Right cardiac atrium (tissue), 5 donors: ENCODE measurements around the gene AHCYL2. TPM values are rescaled to one million over a fixed set of nuclear protein-coding genes. Genes with fewer than 3 reads are reported as not detected.
A peak's percentile ranks its signal among the peaks of the same experiment; 100 is the strongest.

Experiments used
- ATAC-seq, 2 donors: fragments of 200-7000 bp; cut with Tn5 transposase; one replicate each; pipeline versions ENCODE4 v1.8.0 to v1.9.1; 2020; ENCODE audit warnings: moderate library complexity in 2 of 2, mild to moderate bottlenecking in 1 of 2
- DNase-seq, 3 donors: peaks; one replicate each; pipeline ENCODE4 v3.0.0-alpha.2; 2020
- H3K27ac ChIP-seq: one replicate; pipeline ENCODE4 v1.5.1; 2013; ENCODE audit warnings: mild to moderate bottlenecking, low read length, control low read depth, moderate library complexity
- H3K27me3 ChIP-seq: one replicate; pipeline ENCODE4 v1.6.1; 2013; ENCODE audit not compliant: control insufficient read depth, insufficient read depth
- H3K4me1 ChIP-seq: one replicate; pipeline ENCODE4 v1.6.1; 2013; ENCODE audit warnings: low read length; ENCODE audit not compliant: control insufficient read depth, insufficient read depth
- H3K4me3 ChIP-seq: one replicate; pipeline ENCODE4 v1.5.1; 2013; ENCODE audit warnings: low read length, control low read depth
- H3K9me3 ChIP-seq: one replicate; pipeline ENCODE4 v1.6.1; 2013; ENCODE audit warnings: low read length; ENCODE audit not compliant: control insufficient read depth
- whole genome bisulfite sequencing: extraction: QIAGEN DNeasy Blood & Tissue Kit; methylation state at CpG from one replicate; pipeline ENCODE4 v1.1.7; 2013; 5-methylcytosine and 5-hydroxymethylcytosine counted together
- intact Hi-C, 4 donors: fragments of 100-400 bp; cut with DNase I; formaldehyde crosslinking; loops; one replicate each; pipeline versions ENCODE4 v1.11.0 to v1.14.0; 2022 to 2023
- long read RNA-seq, 4 donors: library from polyadenylated mRNA; unstranded; transcript quantifications; one replicate each; pipeline ENCODE4 v2.0.0, GENCODE V29; 2020 to 2021
- polyA plus RNA-seq: library from polyadenylated mRNA; stranded (reverse); fragments of 200-250 nt; gene quantifications from one replicate; pipeline ENCODE4 v1.2.3, GENCODE V29; 2013
- total RNA-seq, 4 donors: library from RNA; stranded (reverse); fragmentation: NEBNext Ultra II Directional; extraction: Animal tissue kit (Norgen Biotek cat#: 25700); gene quantifications; one replicate each; pipeline ENCODE4 v1.2.1, GENCODE V29; 2021
- donor health status: healthy with polysubstance abuse.
- donor health status: DM: no; HTN: yes; CAD: no.
- donor health status: DM: no; HTN: no; CAD: no.
- donor health status: DM: no; HTN: yes; CAD: no; lungs with severe emphysema.
- donor health status: DM: yes; HTN: yes; CAD: no.

Gene AHCYL2
- total RNA-seq (1 to 10 TPM; 6.4 to 8.8 (median 7.9) TPM), polyA plus RNA-seq (1.8 TPM)
- long read RNA-seq, donor 1, full-length matches to known transcripts = 2 of 4 reads
- long read RNA-seq, donor 1, partial matches to known transcripts = 0 of 4 reads
- long read RNA-seq, donor 1, other reads (novel, unspliced or antisense) = 2 of 4 reads
- long read RNA-seq, donor 2, full-length matches to known transcripts = 3 of 4 reads
- long read RNA-seq, donor 2, partial matches to known transcripts = 0 of 4 reads
- long read RNA-seq, donor 2, other reads (novel, unspliced or antisense) = 1 of 4 reads
- long read RNA-seq, donor 3, partial matches to known transcripts = 3 of 5 reads
- long read RNA-seq, donor 3, other reads (novel, unspliced or antisense) = 2 of 5 reads
- long read RNA-seq, donor 4, full-length matches to known transcripts = 1 of 1 reads
- long read RNA-seq, donor 4, partial matches to known transcripts = 0 of 1 reads
- long read RNA-seq, donor 4, other reads (novel, unspliced or antisense) = 0 of 1 reads

- peak; percentile 100 for ATAC-seq
- Histone ChIP-seq H3K4me1 (no peaks in the 10 kb centered on the region), H3K27me3 (no peaks in the 10 kb centered on the region), H3K9me3 (no peaks in the 10 kb centered on the region), H3K4me3 (peak within 1 kb of the TSS; percentile 78), H3K27ac (peak within 1 kb of the TSS; percentile 99)
- intact Hi-C loops = loop anchor here in 3 of 4 donors (5.0 to 10.0 kb wide), 3 partner anchors 50 to 73 kb away; no protein-coding TSS in a partner anchor
- under 1% methylated on average over 63 of the region's 63 CpGs for WGBS
- peak; percentile 98 to 100 (median 99) for DNase-seq
These were observed at the start of gene AHCYL2 for GRCh38 chr7:129224251-129225205. Gene AHCYL2 (plus strand): TSS chr7:129225030.

GRCh38 chr7:129176916-129177710, 47.7 kb upstream of the AHCYL2 start:
- Histone ChIP-seq H3K4me1 (no peaks in the 10 kb centered on the region), H3K27ac (no peak overlapping the region), H3K9me3 (no peaks in the 10 kb centered on the region), H3K4me3 (no peak overlapping the region), H3K27me3 (no peaks in the 10 kb centered on the region)
- ATAC-seq = no peak
- WGBS = 60% methylated on average over 11 of the region's 11 CpGs
- intact Hi-C loops = no loop called here
- no peak for DNase-seq

DNA sequence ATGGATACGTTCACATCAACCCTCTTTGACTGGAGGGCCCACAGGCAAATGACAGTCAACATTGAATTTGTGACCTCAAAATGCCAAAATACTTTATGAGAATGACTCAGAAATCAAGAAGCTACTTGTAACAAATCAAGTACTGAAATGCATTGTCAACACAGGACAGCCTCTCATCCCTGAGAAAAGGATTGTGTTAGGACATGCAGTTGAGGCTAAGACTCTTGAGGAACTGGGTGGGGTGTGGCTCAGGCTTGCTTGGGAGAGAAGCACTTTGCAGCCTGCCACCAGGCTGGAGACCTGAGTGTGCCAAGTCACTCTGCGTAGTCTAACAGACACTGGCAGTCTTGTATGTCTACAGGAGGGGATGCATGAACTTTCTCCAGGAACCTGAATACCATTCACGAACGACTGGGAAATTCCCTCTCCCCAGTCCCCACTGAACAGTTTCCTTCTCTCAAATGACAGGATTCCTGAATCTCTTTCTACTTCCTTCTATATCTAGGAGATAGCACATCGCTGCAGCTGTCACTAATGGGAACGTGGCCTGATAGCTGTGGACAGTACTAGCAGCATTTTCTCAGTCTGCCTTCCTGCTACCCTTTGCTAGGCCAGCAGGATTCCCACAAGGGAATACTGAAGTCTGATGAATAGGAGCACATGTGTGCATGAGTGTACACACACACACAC, 39.7 kb upstream of the AHCYL2 start:
- intact Hi-C loops = no loop called here
- H3K27ac ChIP-seq = no peak overlapping the region
- WGBS = 47% methylated on average over 6 of the region's 6 CpGs
- no peaks in the 10 kb centered on the region for H3K27me3 ChIP-seq
- no peaks in the 10 kb centered on the region for H3K9me3 ChIP-seq
- ATAC-seq (no peak), DNase-seq (no peak)
- H3K4me1 ChIP-seq = no peaks in the 10 kb centered on the region
- no peak overlapping the region for H3K4me3 ChIP-seq

DNA sequence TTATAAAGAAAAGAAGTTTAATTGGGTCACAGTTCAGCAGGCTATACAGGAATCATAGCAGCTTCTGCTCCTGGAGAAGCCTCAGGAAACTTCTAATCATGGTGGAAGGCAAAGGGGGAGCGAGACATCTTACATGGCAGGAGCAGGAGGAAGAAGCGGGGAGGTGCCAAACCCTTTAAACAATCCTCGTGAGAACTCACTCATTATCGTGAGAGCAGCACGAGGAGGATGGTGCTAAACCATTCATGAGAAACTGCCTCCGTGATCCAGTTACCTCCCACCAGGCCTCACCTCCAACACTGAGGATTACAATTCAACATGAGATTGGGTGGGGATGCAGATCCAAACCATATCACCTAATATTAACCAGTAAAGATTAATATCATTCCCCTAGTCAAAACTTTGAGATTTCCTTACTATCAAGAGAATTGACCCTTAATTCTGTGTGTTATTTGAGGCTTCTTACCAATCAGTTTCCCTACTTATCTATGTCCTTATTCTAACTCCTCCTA, 38.0 kb upstream of the AHCYL2 start:
- no peaks in the 10 kb centered on the region for H3K27me3 ChIP-seq
- DNase-seq = no peak
- no peaks in the 10 kb centered on the region for H3K9me3 ChIP-seq
- intact Hi-C loops = no loop called here
- 94% methylated on average over 6 of the region's 6 CpGs for WGBS
- H3K27ac ChIP-seq = no peak overlapping the region
- peaks cover 2% of the 10 kb centered on the region for H3K4me1 ChIP-seq
- H3K4me3 ChIP-seq = no peak overlapping the region
- ATAC-seq = no peak

DNA sequence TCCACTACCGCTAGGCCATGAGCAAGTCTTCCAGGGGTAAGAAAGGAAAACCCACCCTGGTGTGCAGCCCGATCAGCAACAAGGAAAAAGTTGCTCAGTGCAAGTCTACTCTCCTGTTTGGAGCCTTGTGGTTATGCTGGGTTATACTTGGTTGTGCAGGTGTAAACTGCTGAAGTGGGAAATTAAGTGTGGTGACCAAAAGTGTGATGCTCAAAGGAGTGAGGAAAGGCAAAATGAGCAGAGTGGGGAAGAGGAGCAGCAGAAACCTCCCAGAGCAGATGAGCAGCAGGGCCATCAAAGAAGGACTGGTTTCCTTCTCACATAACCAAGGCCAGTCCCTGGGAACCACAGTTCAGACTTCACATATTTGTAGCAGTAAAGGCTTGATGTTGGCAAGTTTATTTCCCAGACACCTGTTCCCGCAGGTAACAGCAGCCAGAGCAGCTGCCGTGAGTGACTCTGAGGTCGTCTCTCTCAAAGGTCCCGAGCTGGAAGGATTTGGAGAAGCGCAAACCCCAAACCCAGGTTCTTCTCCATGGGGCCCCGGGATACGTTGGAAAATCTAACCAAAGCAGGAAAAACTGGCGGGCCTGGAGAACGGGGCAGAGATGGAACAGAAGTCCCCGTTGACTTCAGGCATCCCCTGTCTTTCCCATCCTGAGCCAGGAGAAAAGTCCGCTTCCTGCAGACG, 37.0 kb upstream of the AHCYL2 start:
- ATAC-seq (no peak), DNase-seq (no peak)
- WGBS = 27% methylated on average over 14 of the region's 14 CpGs
- H3K27ac ChIP-seq = no peak overlapping the region
- H3K4me3 ChIP-seq = peak overlapping the region; percentile 73
- peaks cover 2% of the 10 kb centered on the region for H3K4me1 ChIP-seq
- H3K9me3 ChIP-seq = no peaks in the 10 kb centered on the region
- H3K27me3 ChIP-seq = no peaks in the 10 kb centered on the region
- intact Hi-C loops = no loop called here

- Histone ChIP-seq H3K27ac (no peak within 1 kb of the TSS), H3K9me3 (no peaks in the 10 kb centered on the region), H3K4me3 (peak within 1 kb of the TSS; percentile 73), H3K4me1 (peaks cover 2% of the 10 kb centered on the region), H3K27me3 (no peaks in the 10 kb centered on the region)
- under 1% methylated on average over 47 of the region's 48 CpGs for WGBS
- ATAC-seq = peak; percentile 85 to 91
- intact Hi-C loops = no loop called here
- DNase-seq = peak; percentile 42 to 87 (median 84)
These were observed 36.4 kb upstream of the AHCYL2 start, which contains the start of gene SMO for GRCh38 chr7:129188372-129188891. Gene SMO (plus strand): TSS chr7:129188633. CDS start chr7:129189152, 519 bp downstream.

- DNase-seq = peak; percentile 35 to 71 (median 70)
- ATAC-seq = peak; percentile 72 to 73
- WGBS = under 1% methylated on average over 83 of the region's 83 CpGs
- intact Hi-C loops = no loop called here
- no peaks in the 10 kb centered on the region for H3K9me3 ChIP-seq
- H3K4me3 ChIP-seq = peak overlapping the region; percentile 73
- H3K27me3 ChIP-seq = no peaks in the 10 kb centered on the region
- no peak overlapping the region for H3K27ac ChIP-seq
- peaks cover 2% of the 10 kb centered on the region for H3K4me1 ChIP-seq
These were observed 35.8 kb upstream of the AHCYL2 start for GRCh38 chr7:129188892-129189660.

GRCh38 chr7:129189661-129190310, 35.0 kb upstream of the AHCYL2 start:
- DNase-seq (no peak), ATAC-seq (no peak)
- Histone ChIP-seq H3K4me3 (peak overlapping the region; percentile 73), H3K27ac (no peak overlapping the region), H3K9me3 (no peaks in the 10 kb centered on the region), H3K27me3 (no peaks in the 10 kb centered on the region), H3K4me1 (peaks cover 2% of the 10 kb centered on the region)
- 21% methylated on average over 13 of the region's 13 CpGs for WGBS
- intact Hi-C loops = no loop called here
